GM21576 (cell line): ENCODE results near the gene MC1R.

ENCODE experiments used
- ATAC-seq: cut with Tn5 transposase; IDR thresholded peaks from one replicate; pipeline ENCODE4 v1.9.1; 2021; ENCODE audit warnings: mild to moderate bottlenecking, moderate library complexity; ENCODE audit not compliant: unreplicated experiment

Gene MC1R

DNA sequence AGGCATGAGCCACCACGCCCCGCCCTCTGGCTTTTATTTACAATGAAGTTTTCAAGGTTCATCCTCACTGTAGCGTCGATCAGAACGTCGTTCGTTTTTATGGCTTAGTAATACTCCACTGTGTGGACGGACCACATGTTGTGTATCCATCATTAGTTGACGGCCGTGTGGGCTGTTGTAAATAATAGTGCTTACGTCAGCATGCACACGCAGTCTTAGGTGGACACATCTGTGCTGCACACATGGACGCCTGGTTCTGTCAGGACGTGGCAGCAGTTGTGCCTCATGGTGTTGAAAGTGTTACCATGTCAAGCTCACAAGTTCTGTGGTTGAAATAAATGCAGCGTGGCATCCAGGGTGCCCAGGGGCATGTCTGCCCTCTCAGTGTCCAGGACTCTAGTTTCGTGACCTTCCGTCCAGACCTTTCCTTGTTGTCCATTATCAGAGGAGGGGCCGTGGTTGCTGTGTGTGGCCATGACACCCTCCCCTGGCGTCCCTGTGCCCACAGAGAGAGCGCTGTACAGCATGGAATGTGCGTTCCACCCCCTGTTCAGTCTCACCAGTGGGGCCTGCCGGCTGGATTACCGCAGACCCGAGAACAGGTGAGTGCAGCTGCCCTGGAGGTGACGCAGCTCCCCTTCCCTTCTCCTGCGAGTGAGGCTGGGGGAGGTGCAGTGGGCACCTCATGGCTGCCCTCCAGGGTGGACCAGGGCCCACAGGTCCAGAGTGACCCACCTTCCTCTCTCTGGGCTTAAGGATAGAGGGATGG lies 23.0 kb upstream of the MC1R start:
- no peak for ATAC-seq

- no peak for ATAC-seq
These were observed 21.5 kb upstream of the MC1R start for GRCh38 chr16:89897204-89897603.

DNA sequence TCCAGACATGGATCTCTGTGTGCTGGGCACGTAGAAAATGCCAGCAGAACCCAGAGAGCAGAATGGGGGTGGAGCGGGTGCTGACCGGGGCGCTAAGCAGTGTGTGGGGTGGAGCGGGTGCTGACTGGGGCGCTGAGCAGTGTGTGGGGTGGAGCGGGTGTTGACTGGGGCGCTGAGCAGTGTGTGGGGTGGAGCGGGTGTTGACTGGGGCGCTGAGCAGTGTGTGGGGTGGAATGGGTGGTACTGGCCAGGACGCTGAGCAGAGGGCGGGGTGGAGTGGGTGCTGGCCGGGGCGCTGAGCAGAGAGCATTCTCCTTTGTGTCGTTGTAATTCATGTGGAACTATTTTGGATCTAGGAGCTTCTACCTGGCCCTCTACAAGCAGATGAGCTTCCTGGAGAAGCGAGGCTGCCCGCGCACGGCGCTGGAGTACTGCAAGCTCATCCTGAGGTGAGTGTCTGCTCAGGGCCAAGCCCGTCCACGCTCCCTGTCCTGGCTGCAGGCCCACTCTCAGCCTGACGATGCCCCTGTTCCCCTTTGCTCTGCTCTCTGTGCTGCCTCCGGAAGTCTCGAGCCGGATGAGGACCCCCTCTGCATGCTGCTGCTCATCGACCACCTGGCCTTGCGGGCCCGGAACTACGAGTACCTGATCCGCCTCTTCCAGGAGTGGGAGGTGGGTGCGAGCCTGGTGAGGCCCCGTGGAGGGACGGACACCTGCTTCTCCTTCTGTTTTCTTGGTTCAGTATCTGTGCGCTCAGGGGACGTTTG lies 20.3 kb upstream of the MC1R start:
- ATAC-seq: no peak

- ATAC-seq: no peak
These were observed 18.7 kb upstream of the MC1R start for GRCh38 chr16:89899879-89900481.

- no peak for ATAC-seq
These were observed 17.8 kb upstream of the MC1R start for GRCh38 chr16:89900885-89901284.

- no peak for ATAC-seq
These were observed 15.7 kb upstream of the MC1R start for GRCh38 chr16:89902980-89903379.

- ATAC-seq: no peak
These were observed 14.7 kb upstream of the MC1R start for GRCh38 chr16:89903908-89904515.

DNA sequence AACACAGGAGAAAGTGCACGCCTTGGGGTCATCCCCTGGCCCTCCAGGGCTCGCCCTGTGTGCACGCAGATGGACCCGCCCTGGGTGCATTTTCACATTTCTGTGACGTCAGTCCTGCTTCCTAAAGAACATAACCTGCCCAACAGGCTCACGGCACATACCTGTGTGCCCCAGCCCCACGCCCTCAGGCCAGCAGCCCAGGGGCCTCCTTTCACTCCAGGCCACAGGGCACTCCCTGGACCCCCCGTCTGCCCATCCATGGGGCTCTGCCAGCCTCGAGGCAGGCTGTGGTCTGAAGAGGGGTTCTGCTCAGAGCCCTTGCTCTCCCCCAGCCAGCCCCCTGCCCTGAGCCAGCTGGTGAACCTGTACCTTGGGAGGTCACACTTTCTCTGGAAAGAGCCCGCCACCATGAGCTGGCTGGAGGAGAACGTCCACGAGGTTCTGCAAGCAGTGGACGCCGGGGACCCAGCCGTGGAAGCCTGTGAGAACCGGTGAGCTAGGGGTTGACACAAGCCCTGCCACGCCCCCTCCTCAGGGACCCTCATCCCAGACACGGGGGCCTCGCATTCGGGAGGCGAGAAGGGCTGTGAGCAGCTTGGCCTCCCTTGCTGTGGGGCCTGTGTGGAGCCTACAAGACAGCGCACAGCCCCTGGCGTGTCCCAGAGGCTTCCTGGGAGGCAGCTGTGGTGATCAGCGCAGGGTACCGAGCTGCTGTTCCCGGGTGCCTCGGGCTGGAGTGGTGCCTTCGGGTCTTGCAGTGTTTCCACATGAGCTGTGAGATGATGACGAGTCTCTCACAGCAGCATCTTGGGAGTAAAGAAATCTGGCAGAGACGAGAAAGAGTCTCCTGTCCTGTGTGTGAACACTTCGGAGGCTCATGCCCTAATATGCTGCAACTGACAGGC lies 13.8 kb upstream of the MC1R start:
- ATAC-seq: no peak

DNA sequence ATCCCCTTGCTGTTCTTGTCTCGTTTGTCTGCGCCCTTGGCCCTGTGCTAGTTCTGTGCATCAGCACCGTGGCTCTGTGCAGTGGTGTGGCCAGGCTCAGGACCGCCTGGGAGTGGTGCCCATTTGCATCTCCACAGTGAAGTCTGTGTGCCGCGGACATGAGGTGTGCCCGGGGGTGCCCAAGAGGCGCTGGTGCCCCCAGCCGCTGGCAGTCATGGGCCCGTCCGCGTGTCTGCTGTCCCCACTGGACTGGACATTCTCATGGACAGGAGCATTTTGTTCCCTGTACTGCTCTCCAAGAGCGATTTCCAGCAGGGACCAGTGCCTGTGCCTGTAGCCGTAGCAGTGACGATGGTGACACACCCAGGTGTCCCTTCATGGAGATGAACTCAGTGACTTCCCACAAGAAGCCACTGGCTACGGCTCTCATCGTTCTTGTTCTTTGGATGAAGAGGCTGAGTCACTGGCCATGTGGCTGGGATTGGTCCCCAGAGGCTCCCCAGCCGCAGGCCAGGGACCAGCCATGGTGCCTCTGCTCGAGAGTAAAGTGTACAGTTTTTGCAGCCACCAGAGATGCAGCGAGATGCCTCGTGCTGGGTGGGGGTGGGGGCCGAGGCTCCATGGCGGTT lies 13.0 kb upstream of the MC1R start:
- no peak for ATAC-seq

- no peak for ATAC-seq
These were observed 12.3 kb upstream of the MC1R start for GRCh38 chr16:89906140-89907025.

GRCh38 chr16:89907055-89907814 lies 11.4 kb upstream of the MC1R start:
- ATAC-seq: no peak

DNA sequence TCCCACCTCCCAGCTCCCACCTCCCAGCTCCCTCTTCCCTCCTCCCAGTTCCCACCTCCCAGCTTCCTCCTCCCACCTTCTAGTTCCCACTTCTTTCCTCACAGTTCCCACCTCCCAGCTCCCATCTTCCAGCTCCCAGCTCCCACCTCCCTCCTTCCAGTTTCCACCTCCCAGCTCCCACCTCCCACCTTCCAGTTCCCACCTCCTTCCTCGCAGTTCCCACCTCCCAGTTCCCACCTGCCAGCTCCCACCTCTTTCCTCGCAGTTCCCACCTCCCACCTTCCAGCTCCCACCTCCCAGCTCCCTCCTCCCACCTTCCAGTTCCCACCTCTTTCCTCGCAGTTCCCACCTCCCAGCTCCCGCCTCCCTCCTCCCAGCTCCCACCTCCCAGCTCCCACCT lies 10.4 kb upstream of the MC1R start:
- ATAC-seq: no peak

DNA sequence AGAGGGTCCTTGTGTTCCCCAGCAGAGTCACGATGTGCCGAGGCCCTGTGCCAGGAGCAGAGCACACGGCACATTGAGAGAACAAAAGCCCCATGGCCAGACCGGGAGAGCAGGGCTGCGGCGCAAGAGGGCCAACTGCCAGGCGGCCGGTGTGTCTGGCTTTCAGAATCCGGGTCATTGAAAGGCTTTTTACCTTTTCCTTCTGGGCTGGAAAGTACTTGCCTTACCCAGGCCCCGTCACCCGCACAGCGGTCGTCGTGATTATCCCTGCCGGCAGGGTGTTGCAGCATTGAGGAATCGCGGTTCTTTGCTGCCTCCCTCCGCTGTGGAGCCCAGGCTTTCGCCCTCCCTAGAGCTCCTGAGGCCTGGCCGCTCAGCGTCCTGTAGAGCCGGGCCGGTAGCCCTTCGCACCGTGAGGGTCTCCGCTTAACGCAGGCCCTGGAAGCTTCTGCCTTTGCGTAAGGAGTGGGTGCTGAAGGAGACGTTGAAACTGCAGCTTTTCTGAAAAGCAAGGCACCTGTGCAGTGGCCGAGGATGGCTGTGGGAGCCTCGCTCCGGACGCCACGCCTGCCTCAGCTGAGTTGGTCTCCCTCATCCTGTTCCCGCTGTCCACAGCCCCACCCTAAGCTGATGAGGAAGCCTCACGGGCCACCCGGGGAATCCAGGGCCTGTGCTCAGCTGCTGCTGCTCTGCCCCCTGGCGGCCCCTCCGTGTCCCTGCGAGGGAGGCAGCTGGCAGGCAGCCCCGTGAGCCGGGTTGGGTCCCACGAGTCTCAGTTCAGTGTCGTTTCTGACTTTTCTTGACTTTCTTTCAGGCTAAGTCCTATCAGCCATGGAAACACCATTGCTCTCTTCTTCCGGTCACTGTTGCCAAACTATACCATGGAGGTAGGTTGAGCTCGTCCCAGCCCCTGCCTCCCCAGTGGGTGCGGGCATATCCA lies 8.6 kb upstream of the MC1R start:
- ATAC-seq: no peak

GRCh38 chr16:89910717-89911354 lies 7.8 kb upstream of the MC1R start:
- no peak for ATAC-seq

DNA sequence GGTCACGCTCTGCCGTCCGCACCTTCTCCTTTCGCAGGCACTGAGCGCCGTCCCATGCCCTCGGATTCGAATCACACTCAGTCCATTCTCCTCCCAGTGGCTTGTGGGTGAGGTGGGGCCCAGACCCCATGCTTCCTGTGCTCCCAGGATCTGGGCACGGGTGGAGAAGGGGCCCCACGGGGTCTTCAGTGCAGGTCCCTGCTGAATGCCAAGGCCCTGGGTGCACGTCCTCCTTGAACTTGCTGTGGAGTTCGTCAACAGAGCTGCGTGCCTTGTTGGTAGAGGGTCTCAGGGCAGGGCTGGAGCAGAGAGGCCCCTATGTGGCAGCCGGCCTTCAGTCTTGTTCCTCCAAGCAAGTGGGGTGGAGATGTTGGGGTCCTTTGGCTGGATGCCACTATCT lies 7.3 kb upstream of the MC1R start:
- ATAC-seq: no peak

DNA sequence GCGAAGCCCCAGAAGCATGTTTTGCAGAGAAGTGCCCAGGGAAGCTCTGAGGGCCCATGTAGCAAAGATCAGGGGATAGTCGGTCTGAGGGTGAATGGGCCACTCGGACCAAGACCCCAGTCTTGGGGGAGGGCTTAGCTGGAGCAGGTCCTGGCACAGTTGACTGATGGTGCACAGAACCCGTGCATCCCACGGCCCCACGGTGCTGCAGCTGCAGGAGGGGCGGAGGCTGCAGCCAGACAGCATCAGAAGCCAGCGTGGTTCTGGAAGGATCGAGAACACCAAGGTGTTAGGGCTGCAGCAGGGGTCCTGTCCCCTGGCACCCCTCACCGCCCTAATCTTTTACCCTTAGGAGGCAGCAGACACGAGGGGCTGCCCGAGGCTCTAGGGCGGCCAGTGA lies 6.5 kb upstream of the MC1R start:
- ATAC-seq: no peak

DNA sequence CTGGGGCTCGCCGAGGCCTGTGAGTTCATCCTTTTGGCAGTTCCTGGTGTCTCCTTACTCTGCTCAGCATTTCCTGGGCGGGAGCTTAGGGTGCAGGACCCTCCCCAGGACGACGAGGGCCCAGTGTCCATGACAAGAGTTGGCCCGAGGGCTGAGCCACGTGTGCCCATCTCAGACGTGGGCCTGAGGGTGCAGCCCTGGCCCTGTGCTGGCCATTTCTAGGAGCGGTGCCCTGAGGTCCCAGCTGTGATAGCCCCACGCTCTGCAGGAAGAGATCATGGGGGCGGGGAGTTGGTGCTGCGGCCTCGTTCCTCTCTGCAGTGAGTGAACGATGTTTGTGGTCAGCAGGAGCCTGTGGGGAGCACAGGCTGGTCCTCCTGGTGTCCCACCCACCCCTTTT lies 6.0 kb upstream of the MC1R start:
- ATAC-seq: no peak
